Stimulated activated CD4-positive, alpha-beta T cell treated with anti-CD3 and anti-CD28 coated beads, Interleukin-1b, Interleukin-23, amount 100 ng/mL, for 24 hours (primary cell): Measurements from ENCODE around the gene PHOX2B.
"Not testable (repeated sequence)": the region's sequence is repeated elsewhere in the genome, so short reads cannot be mapped to it uniquely, and the experiment has no call there.

ENCODE experiments used
- DNase-seq, 4 experiments: peaks; one replicate each; pipeline ENCODE4 v3.0.0-alpha.2; 2020; ENCODE audit warnings: low read depth in 4 of 4, low spot score in 1 of 4

PHOX2B gene

GRCh38 chr4:41748074-41748570, 403 bp downstream of the PHOX2B start:
- no peak for DNase-seq

GRCh38 chr4:41747230-41748055, 1.1 kb downstream of the PHOX2B start:
- no peak for DNase-seq

GRCh38 chr4:41746440-41747229, 1.9 kb downstream of the PHOX2B start:
- no peak for DNase-seq

GRCh38 chr4:41746025-41746439, 2.5 kb downstream of the PHOX2B start:
- no peak for DNase-seq

GRCh38 chr4:41745292-41746024, 3.1 kb downstream of the PHOX2B start:
- DNase-seq: no peak

GRCh38 chr4:41744572-41745291, 3.8 kb downstream of the PHOX2B start:
- no peak for DNase-seq

GRCh38 chr4:41741354-41741753, 7.2 kb downstream of the PHOX2B start:
- DNase-seq: no peak

- not testable (repeated sequence) for DNase-seq
Measured at GRCh38 chr4:41737491-41737890, 11.0 kb downstream of the PHOX2B start.

- no peak for DNase-seq
Measured at GRCh38 chr4:41734371-41734770, 14.2 kb downstream of the PHOX2B start.

- DNase-seq: no peak
Measured at GRCh38 chr4:41731569-41732126, 16.9 kb downstream of the PHOX2B start.

GRCh38 chr4:41728573-41728913, 20.0 kb downstream of the PHOX2B start:
- no peak for DNase-seq

GRCh38 chr4:41727861-41728572, 20.5 kb downstream of the PHOX2B start:
- DNase-seq: no peak

- DNase-seq: no peak
Measured at GRCh38 chr4:41725254-41725653, 23.3 kb downstream of the PHOX2B start.

- no peak for DNase-seq
Measured at GRCh38 chr4:41723286-41723685, 25.2 kb downstream of the PHOX2B start.

- DNase-seq: no peak
Measured at GRCh38 chr4:41722181-41722580, 26.3 kb downstream of the PHOX2B start.

- DNase-seq: no peak
Measured at GRCh38 chr4:41719417-41719816, 29.1 kb downstream of the PHOX2B start.

- no peak for DNase-seq
Measured at GRCh38 chr4:41718907-41719306, 29.6 kb downstream of the PHOX2B start.

- no peak for DNase-seq
Measured at GRCh38 chr4:41715155-41715554, 33.4 kb downstream of the PHOX2B start.

GRCh38 chr4:41714364-41715000, 34.0 kb downstream of the PHOX2B start:
- DNase-seq: no peak
